Stimulated activated CD4-positive, alpha-beta T cell treated with anti-CD3 and anti-CD28 coated beads, TNF-alpha, amount 100 ng/mL, for 4 hours (primary cell): ENCODE measurements around the gene HIF1A.
"Not testable (repeated sequence)": the region's sequence is repeated elsewhere in the genome, so short reads cannot be mapped to it uniquely, and the experiment has no call there.

Experiments
- DNase-seq, 3 experiments: peaks; one replicate each; pipeline ENCODE4 v3.0.0-alpha.2; 2020; ENCODE audit warnings: low read depth in 3 of 3

Gene HIF1A

GRCh38 chr14:61747342-61747741, 52.0 kb downstream of the HIF1A start:
- no peak for DNase-seq

- DNase-seq, result no peak
These were observed 54.0 kb downstream of the HIF1A start for GRCh38 chr14:61749264-61749663.

GRCh38 chr14:61749867-61750266, 54.6 kb downstream of the HIF1A start:
- no peak for DNase-seq

GRCh38 chr14:61750708-61751474, 55.6 kb downstream of the HIF1A start:
- DNase-seq, result peak; percentile 45 to 61 (median 52)

- no peak for DNase-seq
These were observed 56.2 kb downstream of the HIF1A start for GRCh38 chr14:61751475-61751989.

- DNase-seq, result no peak
These were observed 57.3 kb downstream of the HIF1A start for GRCh38 chr14:61752626-61753025.

- DNase-seq, result no peak
These were observed 58.3 kb downstream of the HIF1A start for GRCh38 chr14:61753631-61754030.

GRCh38 chr14:61754627-61755381, 59.5 kb downstream of the HIF1A start:
- no peak for DNase-seq

- DNase-seq, result not testable (repeated sequence)
These were observed 60.0 kb downstream of the HIF1A start for GRCh38 chr14:61755382-61755742.

GRCh38 chr14:61756135-61756534, 60.8 kb downstream of the HIF1A start:
- no peak for DNase-seq

GRCh38 chr14:61759878-61760277, 64.6 kb downstream of the HIF1A start:
- no peak for DNase-seq

- DNase-seq, result no peak
These were observed 66.2 kb downstream of the HIF1A start for GRCh38 chr14:61761557-61761956.

GRCh38 chr14:61761959-61762786, 66.9 kb downstream of the HIF1A start, which contains the start of gene SNAPC1:
TSS of gene SNAPC1 (plus strand) at chr14:61762420. CDS start at chr14:61762461, 41 bp downstream.
- DNase-seq, result peak; percentile 92 to 95 (median 94)

- no peak for DNase-seq
These were observed 69.2 kb downstream of the HIF1A start for GRCh38 chr14:61764342-61765122.

GRCh38 chr14:61765225-61765943, 70.1 kb downstream of the HIF1A start:
- no peak for DNase-seq

GRCh38 chr14:61766151-61766550, 70.8 kb downstream of the HIF1A start:
- no peak for DNase-seq

GRCh38 chr14:61768240-61768639, 72.9 kb downstream of the HIF1A start:
- no peak for DNase-seq

GRCh38 chr14:61769893-61770292, 74.6 kb downstream of the HIF1A start:
- DNase-seq, result no peak

GRCh38 chr14:61774861-61775260, 79.5 kb downstream of the HIF1A start:
- no peak for DNase-seq

- DNase-seq, result no peak
These were observed 84.8 kb downstream of the HIF1A start for GRCh38 chr14:61780125-61780524.
